ENCODE results near the gene TMEM106C.

Gene TMEM106C

GRCh38 chr12:48001505-48002413, 38.4 kb downstream of the TMEM106C start:
- no peak for TF ChIP-seq CTCF (IDR thresholded peaks at IDR 0.05; ENCODE audit: insufficient read depth, low read depth, low read length, missing control alignments)
- H3K4me3 ChIP-seq (ENCODE audit: low read depth, low read length): 0 out of 2 replicates have a peak overlapping the region, but pooled peaks have one; percentile 7
- no peak for DNase-seq (ENCODE audit: low read depth)

- H3K4me3 ChIP-seq (ENCODE audit: low read depth, low read length): no peak overlapping the region
- no peak for TF ChIP-seq CTCF (IDR thresholded peaks at IDR 0.05; ENCODE audit: insufficient read depth, low read depth, low read length, missing control alignments)
- no peak for DNase-seq (ENCODE audit: low read depth)
Measured at GRCh38 chr12:48002414-48002730, 39.0 kb downstream of the TMEM106C start.

GRCh38 chr12:48002773-48003218, 39.4 kb downstream of the TMEM106C start:
- H3K4me3 ChIP-seq (ENCODE audit: low read depth, low read length): no peak overlapping the region
- DNase-seq (ENCODE audit: low read depth): no peak
- no peak for TF ChIP-seq CTCF (IDR thresholded peaks at IDR 0.05; ENCODE audit: insufficient read depth, low read depth, low read length, missing control alignments)

- TF ChIP-seq CTCF (IDR thresholded peaks at IDR 0.05; ENCODE audit: insufficient read depth, low read depth, low read length, missing control alignments): no peak
- no peak overlapping the region for H3K4me3 ChIP-seq (ENCODE audit: low read depth, low read length)
- DNase-seq (ENCODE audit: low read depth): no peak
Measured at GRCh38 chr12:48003226-48004052, 40.0 kb downstream of the TMEM106C start.

GRCh38 chr12:48004053-48004941, 40.9 kb downstream of the TMEM106C start, which contains the start of gene COL2A1:
Gene COL2A1 (minus strand): TSS chr12:48004476. CDS start chr12:48004321, 155 bp downstream.
- no peak within 1 kb of the TSS for H3K4me3 ChIP-seq (ENCODE audit: low read depth, low read length)
- DNase-seq (ENCODE audit: low read depth): no peak
- no peak for TF ChIP-seq CTCF (IDR thresholded peaks at IDR 0.05; ENCODE audit: insufficient read depth, low read depth, low read length, missing control alignments)

Data from GM12865 (cell line).